AG20443 (cell line): ENCODE data around the gene PCYT2.
A peak's percentile ranks its signal among the peaks of the same experiment; 100 is the strongest.

ENCODE experiments used
- DNase-seq: peaks from one replicate; pipeline ENCODE4 v3.0.0; 2012; ENCODE audit warnings: low spot score, mixed read lengths

The PCYT2 gene

GRCh38 chr17:81870131-81870980 lies 40.8 kb downstream of the PCYT2 start:
- DNase-seq: peak; percentile 49

- DNase-seq: peak; percentile 62
Observed at GRCh38 chr17:81869221-81870130, 41.7 kb downstream of the PCYT2 start.

DNA sequence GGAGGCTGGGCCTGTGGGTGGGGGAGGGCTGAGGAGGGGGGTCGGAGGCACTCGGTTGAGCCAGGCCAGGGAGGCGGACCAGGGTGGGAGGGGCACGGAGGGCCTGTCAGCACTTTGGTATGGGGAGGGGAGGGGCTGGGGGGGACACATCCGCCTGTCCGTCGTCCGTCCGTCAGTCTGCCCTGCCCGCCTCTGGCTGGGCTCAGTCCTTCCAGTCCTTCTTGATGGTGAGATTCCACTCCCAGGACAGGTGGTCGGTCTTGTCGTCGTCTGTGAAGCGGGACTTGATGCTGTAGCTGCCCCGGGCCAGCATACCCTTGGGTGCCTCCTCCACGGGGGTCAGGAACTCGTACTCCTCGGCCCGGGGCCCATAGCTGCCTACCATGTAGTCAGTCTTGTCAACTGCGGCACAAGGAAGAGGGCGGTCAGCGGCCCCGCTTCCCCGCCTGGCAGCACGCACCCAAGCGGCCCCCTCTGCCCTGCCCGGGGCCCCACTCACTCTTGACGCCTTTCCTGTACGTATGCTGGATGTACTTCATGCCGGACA lies 42.5 kb downstream of the PCYT2 start:
- peak; percentile 75 for DNase-seq

DNA sequence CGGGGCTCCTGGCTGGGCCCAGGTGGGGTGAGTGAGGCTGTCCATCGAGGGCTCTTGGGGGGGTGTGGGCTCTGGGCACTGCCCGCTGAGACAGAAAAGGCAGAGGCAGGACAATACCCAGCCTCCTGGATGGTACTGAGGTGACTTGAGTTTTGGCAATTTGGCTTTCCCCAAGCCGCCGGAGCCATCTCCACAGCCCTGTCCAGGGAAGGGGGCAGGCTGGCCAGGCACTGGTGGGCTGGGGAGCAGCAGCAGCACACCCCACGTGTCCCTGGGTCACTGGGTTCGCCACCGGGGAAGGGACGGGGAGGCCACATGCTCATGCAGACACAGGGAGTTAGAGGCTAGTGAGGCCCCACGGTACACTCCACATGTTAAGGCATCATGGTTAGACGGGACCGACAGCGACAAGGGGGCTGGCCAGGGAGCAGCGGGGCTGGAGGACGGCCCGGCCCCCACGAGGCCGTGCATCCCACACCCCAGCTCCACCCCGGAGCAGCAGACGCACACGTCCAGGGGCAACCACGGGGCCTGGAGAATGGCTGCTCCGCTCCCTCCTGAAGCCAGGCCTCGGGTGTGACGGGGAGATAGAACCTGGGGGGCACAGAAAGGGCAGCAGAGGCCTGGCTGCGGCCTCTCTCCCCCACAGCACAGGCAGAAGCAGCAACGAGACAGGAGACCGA lies 43.1 kb downstream of the PCYT2 start:
- no peak for DNase-seq

DNA sequence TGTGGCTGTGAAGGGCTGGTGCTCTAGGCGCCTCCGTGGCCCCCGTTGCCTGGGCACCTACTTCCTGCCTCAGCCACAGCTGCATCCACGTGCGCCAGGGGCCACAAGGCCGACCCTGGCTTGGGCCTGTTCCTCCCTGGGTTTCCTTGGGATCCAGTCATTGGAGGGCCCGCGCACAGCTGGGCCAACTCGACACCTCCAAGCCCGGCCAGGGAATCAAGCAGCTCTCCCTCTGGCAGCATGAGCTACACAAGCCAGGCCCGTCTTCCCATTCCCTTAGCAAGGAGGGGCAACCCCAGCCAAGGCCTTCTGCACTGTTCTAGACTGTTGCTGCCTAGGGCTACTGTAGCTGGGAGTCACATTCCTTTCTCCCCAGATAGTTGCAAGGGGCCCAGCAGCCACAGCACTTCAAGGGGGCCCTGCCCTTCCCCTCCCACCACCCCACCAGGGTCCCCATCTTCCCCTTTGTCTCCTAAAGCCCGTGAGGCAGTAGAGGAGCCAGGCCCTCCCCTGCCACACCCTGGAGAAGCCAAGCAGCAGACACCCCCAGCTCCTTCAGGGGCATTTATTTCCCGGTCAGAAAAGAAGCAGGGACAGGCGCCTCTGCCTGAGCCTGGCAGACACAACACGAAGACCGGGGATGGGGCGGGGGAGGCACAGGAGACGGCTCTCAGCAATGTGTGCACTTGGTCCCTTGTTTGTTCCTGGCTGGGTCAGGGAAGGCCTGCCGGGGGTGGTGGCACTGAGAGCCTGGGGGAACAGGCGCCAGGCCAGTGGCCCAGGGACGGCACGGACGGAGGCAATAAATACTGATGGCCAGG lies 43.8 kb downstream of the PCYT2 start:
- DNase-seq: no peak

GRCh38 chr17:81866440-81867169 lies 44.6 kb downstream of the PCYT2 start:
- no peak for DNase-seq

DNA sequence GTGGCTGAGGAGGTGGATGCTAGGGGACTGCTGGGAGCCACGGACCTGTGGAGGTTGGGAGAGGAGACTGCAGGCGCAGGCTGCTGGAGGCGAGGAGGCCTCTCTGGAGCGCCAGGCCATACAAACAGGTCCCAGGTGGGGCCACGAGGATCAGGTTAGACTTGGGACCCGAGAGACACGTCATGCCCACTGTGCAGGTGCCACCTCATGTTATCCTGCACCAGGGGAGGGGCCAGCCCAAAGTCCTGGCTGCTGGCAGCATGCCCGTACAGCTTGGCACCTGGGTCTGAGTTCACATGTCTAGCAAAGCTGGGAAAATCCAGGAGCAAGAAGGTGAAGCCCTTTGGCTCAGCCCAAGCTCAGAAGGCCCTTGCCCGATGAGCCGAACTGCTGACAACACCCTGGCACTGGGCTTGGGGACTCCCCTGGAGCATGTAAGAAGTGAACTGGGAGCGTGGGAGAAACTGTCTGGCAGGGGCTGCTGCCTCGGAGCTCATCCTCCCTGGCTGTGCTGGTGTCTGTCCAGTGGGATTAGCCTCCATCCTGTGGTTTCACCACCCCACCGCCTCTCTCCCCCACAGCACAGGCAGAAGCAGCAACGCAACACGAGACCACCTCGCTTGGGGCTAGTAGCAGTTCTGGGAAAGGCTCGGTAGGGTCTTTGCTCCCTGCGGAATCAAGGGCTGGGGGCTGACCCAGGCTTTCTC lies 45.3 kb downstream of the PCYT2 start:
- DNase-seq: no peak

- no peak for DNase-seq
Observed at GRCh38 chr17:81865358-81865732, 45.9 kb downstream of the PCYT2 start.

DNA sequence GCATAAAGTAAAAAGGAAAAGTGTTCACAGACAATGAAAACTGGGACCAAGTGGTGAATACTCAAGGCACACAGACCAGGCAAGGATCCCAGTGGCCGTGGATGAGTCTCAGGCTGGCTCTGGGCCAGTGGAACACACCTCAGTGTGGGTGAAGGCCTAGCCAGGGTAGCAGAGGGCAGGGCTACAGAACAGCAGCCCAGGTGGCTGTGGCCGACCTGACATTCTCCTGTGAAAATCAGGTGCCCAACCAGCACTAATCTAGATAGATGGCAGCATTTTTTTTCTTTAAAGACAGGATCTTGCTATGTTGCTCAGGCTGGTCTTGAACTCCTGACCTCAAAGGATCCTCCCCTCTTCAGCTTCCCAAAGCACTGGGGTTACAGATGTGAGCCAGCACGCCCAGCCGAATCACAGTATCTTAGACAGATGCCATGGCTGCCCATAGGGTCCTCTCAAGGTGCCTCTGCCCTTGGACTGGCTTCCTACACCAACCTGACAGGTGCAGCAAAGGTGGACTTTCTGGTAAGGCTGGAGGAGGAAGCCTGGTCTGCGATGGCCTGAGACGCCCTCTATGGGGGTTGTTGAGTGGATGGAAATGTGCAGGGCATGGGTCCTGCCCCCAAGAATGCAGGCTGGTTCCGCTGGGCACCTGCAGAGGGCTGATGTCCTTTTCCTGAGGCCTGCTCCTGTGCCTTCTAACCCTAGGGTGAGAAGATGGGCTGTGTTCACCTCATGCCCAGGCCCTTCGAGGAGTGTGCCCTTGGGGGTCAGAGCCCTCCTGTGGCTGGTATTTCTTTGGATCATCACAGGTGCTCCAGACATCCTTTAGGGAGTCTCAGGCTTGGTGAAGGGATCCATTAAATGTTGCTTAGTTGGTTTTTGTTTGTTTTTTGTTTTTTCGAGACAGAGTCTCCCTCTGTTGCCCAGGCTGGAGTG lies 47.1 kb downstream of the PCYT2 start:
- DNase-seq: no peak

DNA sequence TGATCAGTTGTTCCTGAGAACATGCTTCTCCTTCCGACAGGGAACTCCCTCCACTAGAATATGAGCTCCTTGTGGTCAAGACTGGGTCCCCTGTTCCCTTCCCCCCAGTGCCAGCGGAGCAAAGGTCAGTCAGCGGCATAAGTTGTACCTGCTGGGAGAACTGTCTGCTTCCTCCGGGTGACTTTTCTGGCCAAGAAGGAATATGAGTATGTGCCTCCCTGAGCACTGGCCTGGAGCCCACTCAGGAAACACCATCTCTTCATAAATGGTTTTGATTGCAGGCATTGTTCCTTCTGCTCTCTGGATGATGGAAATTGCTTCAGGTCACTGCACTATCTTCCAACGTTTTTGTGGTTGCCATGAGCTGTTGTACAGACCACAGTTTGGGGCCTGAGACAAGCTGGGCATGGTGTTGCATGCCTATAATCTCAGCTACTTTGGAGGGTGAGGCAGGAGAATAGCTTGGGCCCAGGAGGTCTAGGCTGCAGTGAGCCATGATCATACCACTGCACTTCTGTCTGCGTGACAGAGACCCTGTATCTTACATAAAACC lies 48.0 kb downstream of the PCYT2 start:
- no peak for DNase-seq

GRCh38 chr17:81860756-81861568 lies 50.2 kb downstream of the PCYT2 start:
- peak; percentile 98 for DNase-seq

- peak; percentile 12 for DNase-seq
Observed at GRCh38 chr17:81859906-81860755, 51.1 kb downstream of the PCYT2 start, which contains the start of gene P4HB. P4HB (minus strand) TSS chr17:81860535; CDS start chr17:81860471, 64 bp downstream.

DNA sequence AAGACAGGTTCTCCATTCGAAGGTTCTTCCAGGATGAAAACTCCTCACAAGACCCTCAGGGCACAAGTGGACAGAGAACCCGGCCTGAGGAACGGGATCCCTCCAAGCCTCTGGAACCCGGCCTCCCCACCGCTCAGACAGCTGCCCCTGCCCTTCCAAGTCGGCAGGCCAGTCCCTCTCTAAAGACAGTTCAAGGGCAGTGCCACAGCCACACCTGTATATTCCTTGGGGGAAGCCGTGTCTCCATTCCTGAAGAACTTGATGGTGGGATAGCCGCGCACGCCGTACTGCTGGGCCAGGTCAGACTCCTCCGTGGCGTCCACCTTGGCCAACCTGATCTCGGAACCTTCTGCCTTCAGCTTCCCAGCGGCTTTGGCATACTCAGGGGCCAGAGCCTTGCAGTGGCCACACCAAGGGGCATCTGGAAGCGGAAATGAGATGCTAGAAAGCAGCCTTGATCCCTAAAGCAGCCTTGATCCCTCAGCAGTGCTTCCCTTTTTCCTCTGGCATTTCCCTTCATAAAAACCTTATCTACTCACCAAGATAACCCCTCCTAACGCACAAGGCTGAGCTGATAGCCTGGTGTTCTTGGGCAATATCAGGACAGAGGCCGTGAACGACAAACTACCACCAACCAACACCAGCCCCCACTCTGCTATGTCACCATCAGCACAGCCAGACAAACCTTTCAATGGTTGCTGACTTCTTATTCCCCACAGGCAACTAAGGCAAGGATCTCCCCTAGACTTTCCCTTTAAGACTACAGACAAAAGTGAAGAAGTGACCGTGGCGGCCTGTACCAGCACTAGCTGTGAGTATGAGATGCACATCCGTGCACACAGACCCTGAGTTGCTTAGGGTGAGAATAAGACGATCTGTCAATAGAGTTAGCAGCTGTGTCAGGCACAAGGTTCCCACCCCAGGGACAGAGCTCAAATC lies 52.0 kb downstream of the PCYT2 start:
- no peak for DNase-seq

- no peak for DNase-seq
Observed at GRCh38 chr17:81858170-81858966, 52.8 kb downstream of the PCYT2 start.
